Ectodermal cell (in vitro differentiated cells): ENCODE data around the gene POLR2E.

Experiments
- H3K27ac ChIP-seq: 2 replicates; pipeline ENCODE4 v1.7.0; 2013; ENCODE audit warnings: mild to moderate bottlenecking, low read depth, low read length; ENCODE audit not compliant: insufficient read depth, poor library complexity, severe bottlenecking
- H3K27me3 ChIP-seq: 2 replicates; pipeline ENCODE4 v1.7.0; 2013; ENCODE audit warnings: mild to moderate bottlenecking, low read length; ENCODE audit not compliant: insufficient read depth, control insufficient read depth, poor library complexity, severe bottlenecking
- H3K36me3 ChIP-seq: one replicate; pipeline ENCODE4 v1.7.0; 2013; ENCODE audit warnings: low read length; ENCODE audit not compliant: control insufficient read depth, insufficient read depth
- H3K4me1 ChIP-seq: one replicate; pipeline ENCODE4 v1.7.0; 2013; ENCODE audit warnings: low read length; ENCODE audit not compliant: control insufficient read depth, insufficient read depth
- H3K4me3 ChIP-seq: 2 replicates; pipeline ENCODE4 v1.7.0; 2013; ENCODE audit warnings: low read depth, low read length, control low read depth; ENCODE audit not compliant: insufficient read depth
- H3K9me3 ChIP-seq: 2 replicates; pipeline ENCODE4 v1.7.0; 2013; ENCODE audit warnings: mild to moderate bottlenecking, low read length, moderate library complexity; ENCODE audit not compliant: control insufficient read depth
- WGBS, 2 experiments: methylation state at CpG; one replicate each; pipeline ENCODE4 v1.1.7; 2013; ENCODE audit warnings: missing lambda C conversion rate in 2 of 2; 5-methylcytosine and 5-hydroxymethylcytosine counted together

The POLR2E gene

GRCh38 chr19:1042689-1043511 lies 52.3 kb downstream of the POLR2E start:
- H3K27me3 ChIP-seq = no peaks in the 10 kb centered on the region
- no peak overlapping the region for H3K4me3 ChIP-seq
- H3K36me3 ChIP-seq = no peaks in the 10 kb centered on the region
- 81% methylated on average over 23 of the region's 23 CpGs for WGBS, 2 experiments
- H3K4me1 ChIP-seq = peaks cover 9% of the 10 kb centered on the region
- no peak overlapping the region for H3K27ac ChIP-seq
- H3K9me3 ChIP-seq = no peaks in the 10 kb centered on the region

GRCh38 chr19:1041835-1042685 lies 53.1 kb downstream of the POLR2E start:
- 88 to 90% methylated on average over 43 of the region's 43 CpGs for WGBS, 2 experiments
- H3K4me1 ChIP-seq = peaks cover 9% of the 10 kb centered on the region
- no peak overlapping the region for H3K27ac ChIP-seq
- H3K9me3 ChIP-seq = no peaks in the 10 kb centered on the region
- H3K4me3 ChIP-seq = no peak overlapping the region
- H3K27me3 ChIP-seq = no peaks in the 10 kb centered on the region
- H3K36me3 ChIP-seq = peaks cover 6% of the 10 kb centered on the region

- H3K4me1 ChIP-seq = peaks cover 9% of the 10 kb centered on the region
- H3K4me3 ChIP-seq = peak overlapping the region; percentile 32
- peaks cover 6% of the 10 kb centered on the region for H3K36me3 ChIP-seq
- H3K27ac ChIP-seq = no peak overlapping the region
- H3K27me3 ChIP-seq = no peaks in the 10 kb centered on the region
- H3K9me3 ChIP-seq = no peaks in the 10 kb centered on the region
- 51 to 54% methylated on average over 26 of the region's 26 CpGs for WGBS, 2 experiments
These were observed 53.8 kb downstream of the POLR2E start for GRCh38 chr19:1041272-1041834.

GRCh38 chr19:1040476-1041271 lies 54.5 kb downstream of the POLR2E start:
- peaks cover 6% of the 10 kb centered on the region for H3K36me3 ChIP-seq
- no peaks in the 10 kb centered on the region for H3K27me3 ChIP-seq
- WGBS, 2 experiments = 5 to 6% methylated on average over 27 of the region's 27 CpGs
- H3K4me1 ChIP-seq = peaks cover 9% of the 10 kb centered on the region
- peak overlapping the region; percentile 74 for H3K4me3 ChIP-seq
- no peaks in the 10 kb centered on the region for H3K9me3 ChIP-seq
- H3K27ac ChIP-seq = no peak overlapping the region

- WGBS, 2 experiments = 2 to 3% methylated on average over 56 of the region's 56 CpGs
- Histone ChIP-seq H3K4me3 (peak within 1 kb of the TSS; percentile 74), H3K9me3 (no peaks in the 10 kb centered on the region), H3K27me3 (no peaks in the 10 kb centered on the region), H3K27ac (no peak within 1 kb of the TSS), H3K36me3 (peaks cover 11% of the 10 kb centered on the region), H3K4me1 (peaks cover 9% of the 10 kb centered on the region)
These were observed 55.3 kb downstream of the POLR2E start, which contains the start of gene ABCA7 for GRCh38 chr19:1039646-1040475. TSS of gene ABCA7 (plus strand) at chr19:1040107. CDS start at chr19:1041362, 1,255 bp downstream.

GRCh38 chr19:1038978-1039645 lies 56.1 kb downstream of the POLR2E start:
- H3K4me1 ChIP-seq = peaks cover 9% of the 10 kb centered on the region
- H3K27me3 ChIP-seq = no peaks in the 10 kb centered on the region
- peaks cover 11% of the 10 kb centered on the region for H3K36me3 ChIP-seq
- peak overlapping the region; percentile 74 for H3K4me3 ChIP-seq
- H3K27ac ChIP-seq = no peak overlapping the region
- H3K9me3 ChIP-seq = no peaks in the 10 kb centered on the region
- 58 to 59% methylated on average over 22 of the region's 22 CpGs for WGBS, 2 experiments

- H3K4me1 ChIP-seq = peaks cover 9% of the 10 kb centered on the region
- no peaks in the 10 kb centered on the region for H3K27me3 ChIP-seq
- H3K27ac ChIP-seq = no peak overlapping the region
- 94 to 95% methylated on average over 22 of the region's 22 CpGs for WGBS, 2 experiments
- no peak overlapping the region for H3K4me3 ChIP-seq
- H3K36me3 ChIP-seq = peaks cover 17% of the 10 kb centered on the region
- no peaks in the 10 kb centered on the region for H3K9me3 ChIP-seq
These were observed 57.5 kb downstream of the POLR2E start for GRCh38 chr19:1037621-1038064.
